ENCODE measurements around the gene SUFU. TPM values are rescaled to one million over a fixed set of nuclear protein-coding genes. Genes with fewer than 3 reads are reported as not detected.

SUFU gene
- total and polyA plus RNA-seq, 2 of the 4 experiments (the other 2 are of a cell fraction): 2.2 to 11.0 TPM

DNA sequence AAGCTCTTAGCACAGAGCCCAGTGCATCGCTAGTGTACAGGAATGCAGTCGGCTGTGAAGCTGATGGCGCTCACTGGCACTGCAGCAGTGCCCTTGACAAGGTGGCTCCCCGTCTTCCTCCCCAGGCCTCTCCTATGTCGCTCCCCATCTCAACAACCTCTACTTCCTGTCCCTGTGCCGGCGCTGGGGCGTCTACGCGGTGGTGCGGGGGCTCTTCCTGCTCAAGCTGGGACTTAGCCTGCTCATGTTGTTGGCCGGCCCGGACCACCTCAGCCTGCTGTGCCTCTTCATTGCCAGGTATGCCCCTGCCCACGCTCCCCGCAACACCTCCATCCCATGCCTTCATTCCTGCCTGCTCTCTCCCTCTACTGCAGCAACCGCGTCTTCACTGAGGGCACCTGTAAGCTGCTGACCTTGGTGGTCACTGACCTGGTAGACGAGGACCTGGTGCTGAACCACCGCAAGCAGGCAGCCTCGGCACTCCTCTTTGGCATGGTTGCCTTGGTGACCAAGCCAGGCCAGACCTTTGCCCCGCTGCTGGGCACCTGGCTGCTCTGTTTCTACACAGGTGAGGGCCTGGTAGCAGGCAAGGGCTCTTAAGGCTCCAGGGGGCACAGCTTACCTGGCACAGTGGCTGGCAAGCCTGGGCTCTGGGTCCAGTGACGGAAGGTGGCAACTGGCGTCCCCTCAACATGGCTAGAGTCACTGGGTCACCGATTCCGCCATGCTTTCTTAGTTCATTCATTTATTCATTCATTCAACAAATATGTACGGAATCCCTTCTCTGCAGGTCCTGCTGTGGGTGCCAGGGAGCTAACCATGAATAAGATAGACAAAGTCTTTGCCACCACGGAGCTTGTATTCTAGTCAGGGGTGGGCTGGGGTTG is 30.1 kb upstream of the SUFU start:
- Histone ChIP-seq H3K4me2 (ENCODE audit: low read depth, low read length) (no peak overlapping the region), H3K4me3 (ENCODE audit: insufficient read depth, low read depth, low read length) (no peak overlapping the region), H2AFZ (replicated peaks; ENCODE audit: low read length, poor library complexity) (no peak overlapping the region), H3K4ac (ENCODE audit: low read depth, low read length) (no peak overlapping the region), H3K56ac (ENCODE audit: extremely low read depth, insufficient read depth, low read length) (no peak overlapping the region), H3K9ac (ENCODE audit: low read depth, low read length) (no peak overlapping the region), H2AK5ac (ENCODE audit: low read depth, low read length) (no peak overlapping the region), H3K27me3 (ENCODE audit: control insufficient read depth, insufficient read depth, low read length) (no peaks in the 10 kb centered on the region), H2BK20ac (ENCODE audit: low read depth, low read length) (no peak overlapping the region), H3K9me1 (ENCODE audit: insufficient read depth, low read length) (no peaks in the 10 kb centered on the region), H3K79me1 (ENCODE audit: low read depth in 1 of 2, low read length in 2 of 2) (no peaks in the 10 kb centered on the region; a peak in 1 of 4 replicates), H2AK9ac (replicated peaks; ENCODE audit: low read depth, low read length, poor library complexity) (no peak overlapping the region), H3K23ac (ENCODE audit: low read depth, low read length) (no peak overlapping the region), H4K8ac (ENCODE audit: low read depth in 2 of 2, low read length in 2 of 2) (no peak overlapping the region), H3K18ac (ENCODE audit: low read depth, low read length) (no peak overlapping the region), H2BK120ac (ENCODE audit: low read depth, low read length) (no peak overlapping the region), H2BK5ac (ENCODE audit: low read depth, low read length, poor library complexity, severe bottlenecking) (no peak overlapping the region), H3K27ac (ENCODE audit: insufficient read depth, low read length) (no peak overlapping the region), H4K20me1 (ENCODE audit: insufficient read depth, low read length) (0 out of 2 replicates have a peak, but pooled peaks cover under 1% of the 10 kb centered on the region), H4K5ac (ENCODE audit: low read depth, low read length) (no peak overlapping the region), H3K36me3 (ENCODE audit: control insufficient read depth, insufficient read depth, low read length) (no peaks in the 10 kb centered on the region), H3K9me3 (ENCODE audit: control insufficient read depth, insufficient read depth, low read length) (no peaks in the 10 kb centered on the region), H3K14ac (replicated peaks; ENCODE audit: low read depth, low read length) (no peak overlapping the region), H4K91ac (ENCODE audit: insufficient read depth, low read depth, low read length) (no peak overlapping the region), H3K4me1 (ENCODE audit: control insufficient read depth, insufficient read depth, low read length) (no peaks in the 10 kb centered on the region), H2BK15ac (ENCODE audit: low read depth, low read length) (no peak overlapping the region)
- no TSS peak for BruUV-seq (replicated peaks)
- intact Hi-C loops (cut with micrococcal nuclease): loop anchor here (1.0 kb wide), 1 partner anchor 79 kb away; no protein-coding TSS in a partner anchor
- in situ Hi-C loops (cut with MboI; ENCODE audit: low sequenced_read_pairs): no loop called here
- CTCF ChIA-PET: no interaction called here
- dilution Hi-C loops (cut with HindIII; ENCODE audit: low sequenced_read_pairs, unreplicated experiment): no loop called here
- ATAC-seq (ENCODE audit: low read depth) (no peak), DNase-seq (no peak)
- 94% methylated on average over 12 of the region's 27 CpGs; no CpG with 5 or more reads in 1 of the 2 experiments for WGBS, 2 experiments (ENCODE audit: extremely low coverage in 2 of 2, insufficient read length in 1 of 2)
- TF ChIP-seq RAD21 (IDR thresholded peaks at IDR 0.05; ENCODE audit: low read length) (no peak), MAZ (IDR thresholded peaks at IDR 0.05; ENCODE audit: borderline replicate concordance, low read depth, low read length) (no peak), CHD1 (IDR thresholded peaks at IDR 0.05; ENCODE audit: low read depth, low read length) (no peak), BHLHE40 (IDR thresholded peaks at IDR 0.05; ENCODE audit: low read depth, low read length) (no peak), RFX5 (IDR thresholded peaks at IDR 0.05; ENCODE audit: low read depth, low read length) (no peak), MXI1 (IDR thresholded peaks at IDR 0.05; ENCODE audit: borderline replicate concordance, low read depth, low read length) (no peak), POLR2A (IDR thresholded peaks at IDR 0.05; ENCODE audit: low read depth, low read length) (no peak), FOS (IDR thresholded peaks at IDR 0.05; ENCODE audit: low read depth, low read length) (no peak), CEBPB (IDR thresholded peaks at IDR 0.05; ENCODE audit: low read depth, low read length) (no peak), RCOR1 (IDR thresholded peaks at IDR 0.05; ENCODE audit: insufficient replicate concordance, low read length) (no peak), MAFK (IDR thresholded peaks at IDR 0.05; ENCODE audit: low read depth, low read length) (no peak), SMC3 (IDR thresholded peaks at IDR 0.05; ENCODE audit: low read depth, low read length) (no peak)
- TF ChIP-seq, protein P1, sequence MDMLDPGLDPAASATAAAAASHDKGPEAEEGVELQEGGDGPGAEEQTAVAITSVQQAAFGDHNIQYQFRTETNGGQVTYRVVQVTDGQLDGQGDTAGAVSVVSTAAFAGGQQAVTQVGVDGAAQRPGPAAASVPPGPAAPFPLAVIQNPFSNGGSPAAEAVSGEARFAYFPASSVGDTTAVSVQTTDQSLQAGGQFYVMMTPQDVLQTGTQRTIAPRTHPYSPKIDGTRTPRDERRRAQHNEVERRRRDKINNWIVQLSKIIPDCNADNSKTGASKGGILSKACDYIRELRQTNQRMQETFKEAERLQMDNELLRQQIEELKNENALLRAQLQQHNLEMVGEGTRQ (IDR thresholded peaks at IDR 0.05; ENCODE audit: low read depth, low read length): no peak
- TF ChIP-seq, protein P2, sequence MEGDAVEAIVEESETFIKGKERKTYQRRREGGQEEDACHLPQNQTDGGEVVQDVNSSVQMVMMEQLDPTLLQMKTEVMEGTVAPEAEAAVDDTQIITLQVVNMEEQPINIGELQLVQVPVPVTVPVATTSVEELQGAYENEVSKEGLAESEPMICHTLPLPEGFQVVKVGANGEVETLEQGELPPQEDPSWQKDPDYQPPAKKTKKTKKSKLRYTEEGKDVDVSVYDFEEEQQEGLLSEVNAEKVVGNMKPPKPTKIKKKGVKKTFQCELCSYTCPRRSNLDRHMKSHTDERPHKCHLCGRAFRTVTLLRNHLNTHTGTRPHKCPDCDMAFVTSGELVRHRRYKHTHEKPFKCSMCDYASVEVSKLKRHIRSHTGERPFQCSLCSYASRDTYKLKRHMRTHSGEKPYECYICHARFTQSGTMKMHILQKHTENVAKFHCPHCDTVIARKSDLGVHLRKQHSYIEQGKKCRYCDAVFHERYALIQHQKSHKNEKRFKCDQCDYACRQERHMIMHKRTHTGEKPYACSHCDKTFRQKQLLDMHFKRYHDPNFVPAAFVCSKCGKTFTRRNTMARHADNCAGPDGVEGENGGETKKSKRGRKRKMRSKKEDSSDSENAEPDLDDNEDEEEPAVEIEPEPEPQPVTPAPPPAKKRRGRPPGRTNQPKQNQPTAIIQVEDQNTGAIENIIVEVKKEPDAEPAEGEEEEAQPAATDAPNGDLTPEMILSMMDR (conservative IDR thresholded peaks at IDR 0.05; ENCODE audit: low read depth, low read length): no peak
- TF ChIP-seq, protein P3, sequence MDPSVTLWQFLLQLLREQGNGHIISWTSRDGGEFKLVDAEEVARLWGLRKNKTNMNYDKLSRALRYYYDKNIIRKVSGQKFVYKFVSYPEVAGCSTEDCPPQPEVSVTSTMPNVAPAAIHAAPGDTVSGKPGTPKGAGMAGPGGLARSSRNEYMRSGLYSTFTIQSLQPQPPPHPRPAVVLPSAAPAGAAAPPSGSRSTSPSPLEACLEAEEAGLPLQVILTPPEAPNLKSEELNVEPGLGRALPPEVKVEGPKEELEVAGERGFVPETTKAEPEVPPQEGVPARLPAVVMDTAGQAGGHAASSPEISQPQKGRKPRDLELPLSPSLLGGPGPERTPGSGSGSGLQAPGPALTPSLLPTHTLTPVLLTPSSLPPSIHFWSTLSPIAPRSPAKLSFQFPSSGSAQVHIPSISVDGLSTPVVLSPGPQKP (IDR thresholded peaks at IDR 0.05; ENCODE audit: borderline replicate concordance, low read depth, low read length): no peak
- POLR2A ChIA-PET (ENCODE audit: unreplicated experiment): no interaction called here

Measured in IMR-90 (cell line).